HCT116 (cell line): ENCODE measurements around the gene CHST8. TPM values are rescaled to one million over a fixed set of nuclear protein-coding genes. Genes with fewer than 3 reads are reported as not detected.

Experiments
- ATAC-seq: fragments of 200-7000 bp; cut with Tn5 transposase; 2 replicates; pipeline ENCODE4 v1.9.1; 2020; ENCODE audit warnings: mild to moderate bottlenecking, moderate library complexity
- BruUV-seq: library from RNA; stranded (reverse); fragments of 400-500 nt; replicated peaks from 2 replicates; lab custom pipeline; 2021; lab: Mats Ljungman, UMichigan
- CTCF ChIA-PET: fragments of 300-600 bp; sonication (Branson Sonifier 250); formaldehyde crosslinking; loops from one replicate; lab custom pipeline; 2021; ENCODE audit warnings: antibody characterized with exemption; lab: Charles Lee
- POLR2A ChIA-PET: fragments of 300-600, 350-600 bp; sonication (Branson Sonifier 250); formaldehyde crosslinking; loops from one replicate; lab custom pipeline; 2021; ENCODE audit warnings: antibody characterized with exemption; lab: Charles Lee
- RAD21 ChIA-PET, 2 experiments: fragments of 300-600 bp; sonication (Branson Sonifier 250); formaldehyde crosslinking; loops; one replicate each; lab custom pipeline; 2023; ENCODE audit warnings: low total read pairs in 2 of 2; ENCODE audit not compliant: uncharacterized antibody in 2 of 2, unreplicated experiment in 2 of 2, low non-redundant PET in 1 of 2; lab: Charles Lee
- DNase-seq: peaks from one replicate; pipeline ENCODE4 v3.0.0-alpha.2; 2010; ENCODE audit warnings: low read depth, low spot score
- H2AFZ ChIP-seq: fragments of 200-600 bp; shearing (Covaris generic), sonication (generic); 2 replicates; pipeline ENCODE4 v1.6.1; 2017; ENCODE audit warnings: low read depth, mixed run types, mixed read lengths, antibody characterized with exemption, low read length; ENCODE audit not compliant: poor library complexity, severe bottlenecking
- H3K27ac ChIP-seq: 2 replicates; pipeline ENCODE4 v1.5.1; 2012; ENCODE audit warnings: low read depth, low read length
- H3K27me3 ChIP-seq: fragments of 200-600 bp; sonication (generic); 2 replicates; pipeline ENCODE4 v1.6.1; 2016; ENCODE audit warnings: mixed run types, low read length, mixed read lengths; ENCODE audit not compliant: insufficient read depth
- H3K36me3 ChIP-seq, 2 experiments: fragments of 200-500 bp in 1 of 2; fragments of 200-600 bp in 1 of 2; sonication (Bioruptor generic) in 1 of 2; sonication (generic) in 1 of 2; 2 replicates each; pipeline versions ENCODE4 v1.5.1 to v1.6.1; 2014 to 2016; ENCODE audit warnings: low read length in 2 of 2, inconsistent platforms in 1 of 2, mixed read lengths in 1 of 2, mixed run types in 1 of 2; ENCODE audit not compliant: insufficient read depth in 2 of 2, control insufficient read depth in 1 of 2
- H3K4me1 ChIP-seq, 2 experiments: fragments of 200-600 bp in 1 of 2; sonication (generic) in 1 of 2; 2 replicates each; pipeline versions ENCODE4 v1.5.1 to v1.6.1; 2012 to 2017; ENCODE audit warnings: low read length in 2 of 2, inconsistent platforms in 1 of 2, mild to moderate bottlenecking in 1 of 2, mixed read lengths in 1 of 2, mixed run types in 1 of 2, moderate library complexity in 1 of 2; ENCODE audit not compliant: insufficient read depth in 2 of 2, control insufficient read depth in 1 of 2
- H3K4me2 ChIP-seq: fragments of 200-600 bp; sonication (generic); 2 replicates; pipeline ENCODE4 v1.6.1; 2017; ENCODE audit warnings: mixed run types, low read length, mixed read lengths
- H3K4me3 ChIP-seq, 2 experiments: fragments of 200-600 bp in 1 of 2; sonication (generic) in 1 of 2; replicated peaks in 1 of 2; 2 replicates each; pipeline ENCODE4 v1.5.1; 2011 to 2016; ENCODE audit warnings: low read length in 2 of 2, control low read depth in 1 of 2, low read depth in 1 of 2, mild to moderate bottlenecking in 1 of 2, mixed read lengths in 1 of 2, mixed run types in 1 of 2
- H3K79me2 ChIP-seq: fragments of 200-600 bp; sonication (generic); 2 replicates; pipeline ENCODE4 v1.6.1; 2017; ENCODE audit warnings: mild to moderate bottlenecking, mixed run types, low read length, moderate library complexity, mixed read lengths; ENCODE audit not compliant: insufficient read depth
- H3K9ac ChIP-seq: fragments of 200-600 bp; sonication (generic); 2 replicates; pipeline ENCODE4 v1.6.1; 2016; ENCODE audit warnings: low read length, mixed read lengths
- H3K9me2 ChIP-seq: fragments of 200-600 bp; sonication (generic), shearing (Covaris generic); 2 replicates; pipeline ENCODE4 v1.6.1; 2017; ENCODE audit warnings: mixed run types, mild to moderate bottlenecking, moderate library complexity; ENCODE audit not compliant: insufficient read depth
- H3K9me3 ChIP-seq, 2 experiments: fragments of 200-500 bp in 1 of 2; fragments of 200-600 bp in 1 of 2; sonication (Bioruptor generic) in 1 of 2; sonication (generic) in 1 of 2; 2 replicates each; pipeline ENCODE4 v1.6.1; 2014 to 2017; ENCODE audit warnings: low read length in 2 of 2, mixed read lengths in 2 of 2, inconsistent platforms in 1 of 2, low read depth in 1 of 2, mild to moderate bottlenecking in 1 of 2, mixed run types in 1 of 2, moderate library complexity in 1 of 2; ENCODE audit not compliant: control insufficient read depth in 1 of 2, insufficient read depth in 1 of 2
- H4K20me1 ChIP-seq: fragments of 200-600 bp; sonication (generic), shearing (Covaris generic); 2 replicates; pipeline ENCODE4 v1.6.1; 2017; ENCODE audit warnings: mixed run types, mild to moderate bottlenecking, moderate library complexity; ENCODE audit not compliant: insufficient read depth
- CBX3 ChIP-seq: IDR thresholded peaks from 2 replicates; pipeline ENCODE4 v1.6.1; 2012; ENCODE audit warnings: low read depth
- CEBPB ChIP-seq: IDR thresholded peaks from 2 replicates; pipeline ENCODE4 v1.6.1; 2012; ENCODE audit warnings: low read depth
- EGR1 ChIP-seq: IDR thresholded peaks from 2 replicates; pipeline ENCODE4 v1.6.1; 2012; ENCODE audit warnings: low read depth
- EZH2 ChIP-seq: fragments of 200-600 bp; sonication (generic); IDR thresholded peaks from 2 replicates; pipeline ENCODE4 v1.6.1; 2017; ENCODE audit warnings: antibody characterized with exemption, mixed run types
- FOSL1 ChIP-seq: IDR thresholded peaks from 2 replicates; pipeline ENCODE4 v1.6.1; 2012; ENCODE audit warnings: low read depth
- JUND ChIP-seq: IDR thresholded peaks from 2 replicates; pipeline ENCODE4 v1.6.1; 2012
- POLR2A ChIP-seq: IDR thresholded peaks from 2 replicates; pipeline ENCODE4 v1.7.0; 2011; ENCODE audit warnings: borderline replicate concordance; ENCODE audit not compliant: insufficient read depth, insufficient read length; ENCODE audit errors: extremely low read depth
- POLR2AphosphoS5 ChIP-seq: IDR thresholded peaks from 2 replicates; pipeline ENCODE4 v1.6.1; 2011; ENCODE audit warnings: mild to moderate bottlenecking, low read depth, low read length, moderate library complexity
- RAD21 ChIP-seq: IDR thresholded peaks from 2 replicates; pipeline ENCODE4 v1.6.1; 2012; ENCODE audit warnings: low read depth, mild to moderate bottlenecking
- SIN3A ChIP-seq: IDR thresholded peaks from 2 replicates; pipeline ENCODE4 v1.6.1; 2012; ENCODE audit warnings: low read depth
- SP1 ChIP-seq: IDR thresholded peaks from 2 replicates; pipeline ENCODE4 v1.6.1; 2012; ENCODE audit warnings: low read depth
- SRF ChIP-seq: IDR thresholded peaks from 2 replicates; pipeline ENCODE4 v1.6.1; 2012; ENCODE audit warnings: low read depth
- TCF7L2 ChIP-seq: IDR thresholded peaks from 2 replicates; pipeline ENCODE4 v1.7.0; 2011; ENCODE audit warnings: borderline replicate concordance, inconsistent platforms; ENCODE audit not compliant: insufficient read depth, insufficient read length; ENCODE audit errors: extremely low read depth
- ZFX ChIP-seq: fragments of 450-650 bp; IDR thresholded peaks from 2 replicates; pipeline ENCODE4 v1.6.1; 2017
- ZNF274 ChIP-seq: fragments of 200-500 bp; sonication (Bioruptor generic); IDR thresholded peaks from 2 replicates; pipeline ENCODE4 v1.6.1; 2014; ENCODE audit warnings: mild to moderate bottlenecking, low read depth, low read length, inconsistent platforms
- intact Hi-C: fragments of 100-400 bp; cut with micrococcal nuclease; formaldehyde crosslinking; loops from 2 replicates; pipeline ENCODE4 v1.10.0; 2022
- total RNA-seq: library from RNA; stranded (reverse); gene quantifications from one replicate; pipeline ENCODE4 v1.2.1, GENCODE V29; 2021; ENCODE audit not compliant: unreplicated experiment
- TF ChIP-seq, protein P1 (sequence below): IDR thresholded peaks from 2 replicates; pipeline ENCODE4 v1.6.1; 2012; ENCODE audit warnings: low read depth
- TF ChIP-seq, protein P2 (sequence below): IDR thresholded peaks from 2 replicates; pipeline ENCODE4 v1.6.1; 2012
- TF ChIP-seq, protein P3 (sequence below), 3 experiments: fragments of 200-600 bp in 1 of 3; sonication (generic) in 1 of 3; IDR thresholded peaks in 2 of 3; conservative IDR thresholded peaks in 1 of 3; 2 replicates each; pipeline ENCODE4 v1.5.1; 2012 to 2017; ENCODE audit warnings: low read depth in 2 of 3, low read length in 2 of 3, antibody characterized with exemption in 1 of 3, borderline replicate concordance in 1 of 3, control low read depth in 1 of 3, mild to moderate bottlenecking in 1 of 3, mixed read lengths in 1 of 3, mixed run types in 1 of 3, moderate library complexity in 1 of 3; ENCODE audit not compliant: insufficient read depth in 1 of 3
- TF ChIP-seq, protein P4 (sequence below): IDR thresholded peaks from 2 replicates; pipeline ENCODE4 v1.6.1; 2012
- TF ChIP-seq, protein P5 (sequence below): IDR thresholded peaks from 2 replicates; pipeline ENCODE4 v1.6.1; 2011; ENCODE audit warnings: mild to moderate bottlenecking, low read length, moderate library complexity; ENCODE audit not compliant: insufficient replicate concordance; ENCODE audit errors: extremely low read depth

The CHST8 gene
- total RNA-seq, 1 experiment from 2014 or later: not detected

DNA sequence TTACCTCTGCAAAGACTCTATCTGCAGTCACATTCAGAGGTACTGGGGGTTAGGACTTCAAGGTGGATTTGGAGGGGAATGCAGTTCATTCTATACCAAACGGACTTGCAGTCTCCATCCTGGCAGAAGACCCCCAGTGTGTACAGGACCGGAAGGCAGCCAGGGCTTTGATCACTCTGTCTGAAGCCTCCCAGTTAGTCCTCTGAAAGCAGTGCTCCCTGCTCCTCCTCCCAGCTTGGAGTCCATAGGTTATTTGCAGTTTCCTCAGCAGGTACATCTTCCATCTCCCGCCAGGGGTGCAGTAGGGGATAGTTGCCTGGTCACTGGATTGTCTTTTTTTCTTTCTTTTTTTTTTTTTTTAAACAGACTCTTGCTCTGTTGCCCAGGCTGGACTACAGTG is 96.1 kb downstream of the CHST8 start:
- no peaks in the 10 kb centered on the region for H3K9me2 ChIP-seq
- no peak overlapping the region for H3K9ac ChIP-seq
- no peaks in the 10 kb centered on the region for H4K20me1 ChIP-seq
- no peaks in the 10 kb centered on the region for H3K4me1 ChIP-seq
- H3K79me2 ChIP-seq: no peaks in the 10 kb centered on the region
- H3K9me3 ChIP-seq: no peaks in the 10 kb centered on the region
- BruUV-seq: no TSS peak
- no peaks in the 10 kb centered on the region for H3K36me3 ChIP-seq
- H3K27ac ChIP-seq: no peak overlapping the region
- TF ChIP-seq RAD21 (no peak), CBX3 (no peak), EGR1 (no peak), SRF (no peak), SIN3A (no peak), ZNF274 (no peak), POLR2AphosphoS5 (no peak), TCF7L2 (no peak), ZFX (no peak), EZH2 (no peak), FOSL1 (no peak), SP1 (no peak), POLR2A (no peak), JUND (no peak), CEBPB (no peak)
- TF ChIP-seq, protein P1, sequence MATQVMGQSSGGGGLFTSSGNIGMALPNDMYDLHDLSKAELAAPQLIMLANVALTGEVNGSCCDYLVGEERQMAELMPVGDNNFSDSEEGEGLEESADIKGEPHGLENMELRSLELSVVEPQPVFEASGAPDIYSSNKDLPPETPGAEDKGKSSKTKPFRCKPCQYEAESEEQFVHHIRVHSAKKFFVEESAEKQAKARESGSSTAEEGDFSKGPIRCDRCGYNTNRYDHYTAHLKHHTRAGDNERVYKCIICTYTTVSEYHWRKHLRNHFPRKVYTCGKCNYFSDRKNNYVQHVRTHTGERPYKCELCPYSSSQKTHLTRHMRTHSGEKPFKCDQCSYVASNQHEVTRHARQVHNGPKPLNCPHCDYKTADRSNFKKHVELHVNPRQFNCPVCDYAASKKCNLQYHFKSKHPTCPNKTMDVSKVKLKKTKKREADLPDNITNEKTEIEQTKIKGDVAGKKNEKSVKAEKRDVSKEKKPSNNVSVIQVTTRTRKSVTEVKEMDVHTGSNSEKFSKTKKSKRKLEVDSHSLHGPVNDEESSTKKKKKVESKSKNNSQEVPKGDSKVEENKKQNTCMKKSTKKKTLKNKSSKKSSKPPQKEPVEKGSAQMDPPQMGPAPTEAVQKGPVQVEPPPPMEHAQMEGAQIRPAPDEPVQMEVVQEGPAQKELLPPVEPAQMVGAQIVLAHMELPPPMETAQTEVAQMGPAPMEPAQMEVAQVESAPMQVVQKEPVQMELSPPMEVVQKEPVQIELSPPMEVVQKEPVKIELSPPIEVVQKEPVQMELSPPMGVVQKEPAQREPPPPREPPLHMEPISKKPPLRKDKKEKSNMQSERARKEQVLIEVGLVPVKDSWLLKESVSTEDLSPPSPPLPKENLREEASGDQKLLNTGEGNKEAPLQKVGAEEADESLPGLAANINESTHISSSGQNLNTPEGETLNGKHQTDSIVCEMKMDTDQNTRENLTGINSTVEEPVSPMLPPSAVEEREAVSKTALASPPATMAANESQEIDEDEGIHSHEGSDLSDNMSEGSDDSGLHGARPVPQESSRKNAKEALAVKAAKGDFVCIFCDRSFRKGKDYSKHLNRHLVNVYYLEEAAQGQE: no peak
- TF ChIP-seq, protein P2, sequence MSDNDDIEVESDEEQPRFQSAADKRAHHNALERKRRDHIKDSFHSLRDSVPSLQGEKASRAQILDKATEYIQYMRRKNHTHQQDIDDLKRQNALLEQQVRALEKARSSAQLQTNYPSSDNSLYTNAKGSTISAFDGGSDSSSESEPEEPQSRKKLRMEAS: no peak
- TF ChIP-seq, protein P3, sequence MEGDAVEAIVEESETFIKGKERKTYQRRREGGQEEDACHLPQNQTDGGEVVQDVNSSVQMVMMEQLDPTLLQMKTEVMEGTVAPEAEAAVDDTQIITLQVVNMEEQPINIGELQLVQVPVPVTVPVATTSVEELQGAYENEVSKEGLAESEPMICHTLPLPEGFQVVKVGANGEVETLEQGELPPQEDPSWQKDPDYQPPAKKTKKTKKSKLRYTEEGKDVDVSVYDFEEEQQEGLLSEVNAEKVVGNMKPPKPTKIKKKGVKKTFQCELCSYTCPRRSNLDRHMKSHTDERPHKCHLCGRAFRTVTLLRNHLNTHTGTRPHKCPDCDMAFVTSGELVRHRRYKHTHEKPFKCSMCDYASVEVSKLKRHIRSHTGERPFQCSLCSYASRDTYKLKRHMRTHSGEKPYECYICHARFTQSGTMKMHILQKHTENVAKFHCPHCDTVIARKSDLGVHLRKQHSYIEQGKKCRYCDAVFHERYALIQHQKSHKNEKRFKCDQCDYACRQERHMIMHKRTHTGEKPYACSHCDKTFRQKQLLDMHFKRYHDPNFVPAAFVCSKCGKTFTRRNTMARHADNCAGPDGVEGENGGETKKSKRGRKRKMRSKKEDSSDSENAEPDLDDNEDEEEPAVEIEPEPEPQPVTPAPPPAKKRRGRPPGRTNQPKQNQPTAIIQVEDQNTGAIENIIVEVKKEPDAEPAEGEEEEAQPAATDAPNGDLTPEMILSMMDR (IDR thresholded peaks at IDR 0.05 in 2 of 3, conservative IDR thresholded peaks at IDR 0.05 in 1 of 3; ENCODE audit: borderline replicate concordance in 1 of 3, insufficient read depth in 1 of 3, low read depth in 2 of 3, low read length in 2 of 3): no peak
- TF ChIP-seq, protein P4, sequence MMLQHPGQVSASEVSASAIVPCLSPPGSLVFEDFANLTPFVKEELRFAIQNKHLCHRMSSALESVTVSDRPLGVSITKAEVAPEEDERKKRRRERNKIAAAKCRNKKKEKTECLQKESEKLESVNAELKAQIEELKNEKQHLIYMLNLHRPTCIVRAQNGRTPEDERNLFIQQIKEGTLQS: no peak
- TF ChIP-seq, protein P5, sequence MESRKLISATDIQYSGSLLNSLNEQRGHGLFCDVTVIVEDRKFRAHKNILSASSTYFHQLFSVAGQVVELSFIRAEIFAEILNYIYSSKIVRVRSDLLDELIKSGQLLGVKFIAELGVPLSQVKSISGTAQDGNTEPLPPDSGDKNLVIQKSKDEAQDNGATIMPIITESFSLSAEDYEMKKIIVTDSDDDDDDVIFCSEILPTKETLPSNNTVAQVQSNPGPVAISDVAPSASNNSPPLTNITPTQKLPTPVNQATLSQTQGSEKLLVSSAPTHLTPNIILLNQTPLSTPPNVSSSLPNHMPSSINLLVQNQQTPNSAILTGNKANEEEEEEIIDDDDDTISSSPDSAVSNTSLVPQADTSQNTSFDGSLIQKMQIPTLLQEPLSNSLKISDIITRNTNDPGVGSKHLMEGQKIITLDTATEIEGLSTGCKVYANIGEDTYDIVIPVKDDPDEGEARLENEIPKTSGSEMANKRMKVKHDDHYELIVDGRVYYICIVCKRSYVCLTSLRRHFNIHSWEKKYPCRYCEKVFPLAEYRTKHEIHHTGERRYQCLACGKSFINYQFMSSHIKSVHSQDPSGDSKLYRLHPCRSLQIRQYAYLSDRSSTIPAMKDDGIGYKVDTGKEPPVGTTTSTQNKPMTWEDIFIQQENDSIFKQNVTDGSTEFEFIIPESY: no peak
- TF ChIP-seq, all 23 proteins: peak for 0
- no peak overlapping the region for H3K4me2 ChIP-seq
- no peak overlapping the region for H3K4me3 ChIP-seq
- intact Hi-C loops: no loop called here
- RAD21 ChIA-PET: no interaction called here
- ATAC-seq (no peak), DNase-seq (no peak)
- H3K27me3 ChIP-seq: peaks cover 10% of the 10 kb centered on the region; the same call in 1 of the 2 replicates
- CTCF ChIA-PET: no interaction called here
- POLR2A ChIA-PET: no interaction called here
- no peak overlapping the region for H2AFZ ChIP-seq
